GM23248 (cell line): ENCODE measurements around the gene CARD16. TPM values are rescaled to one million over a fixed set of nuclear protein-coding genes. Genes with fewer than 3 reads are reported as not detected.

Experiments used
- DNase-seq: peaks from one replicate; pipeline ENCODE4 v3.0.0-alpha.2; 2015
- H2AFZ ChIP-seq: fragments of 200-600 bp; sonication (generic); 2 replicates; pipeline ENCODE4 v1.6.1; 2016; ENCODE audit warnings: antibody characterized with exemption
- H3F3A ChIP-seq: fragments of 200-600 bp; sonication (generic); 2 replicates; pipeline ENCODE4 v1.6.1; 2016; ENCODE audit warnings: mild to moderate bottlenecking, antibody characterized with exemption, mixed run types; ENCODE audit not compliant: insufficient read depth
- H3K27ac ChIP-seq: fragments of 200-600 bp; sonication (generic); 2 replicates; pipeline ENCODE4 v1.5.1; 2016; ENCODE audit warnings: mild to moderate bottlenecking
- H3K27me3 ChIP-seq: fragments of 200-600 bp; sonication (generic); replicated peaks from 2 replicates; pipeline ENCODE4 v1.6.1; 2016; ENCODE audit warnings: mild to moderate bottlenecking; ENCODE audit not compliant: insufficient read depth
- H3K36me3 ChIP-seq: fragments of 200-600 bp; sonication (generic); 2 replicates; pipeline ENCODE4 v1.6.1; 2016; ENCODE audit warnings: low read depth, mild to moderate bottlenecking
- H3K4me1 ChIP-seq: fragments of 200-600 bp; sonication (generic); 2 replicates; pipeline ENCODE4 v1.6.1; 2016; ENCODE audit warnings: mild to moderate bottlenecking; ENCODE audit not compliant: insufficient read depth
- H3K4me2 ChIP-seq: fragments of 200-600 bp; sonication (generic); one replicate; pipeline ENCODE4 v1.6.1; 2016; ENCODE audit warnings: mild to moderate bottlenecking; ENCODE audit not compliant: unreplicated experiment
- H3K4me3 ChIP-seq: fragments of 200-600 bp; sonication (generic); 2 replicates; pipeline ENCODE4 v1.5.1; 2016; ENCODE audit warnings: mild to moderate bottlenecking
- H3K79me2 ChIP-seq: fragments of 200-600 bp; sonication (generic); 2 replicates; pipeline ENCODE4 v1.6.1; 2016; ENCODE audit warnings: mild to moderate bottlenecking; ENCODE audit not compliant: insufficient read depth
- H3K9ac ChIP-seq: fragments of 200-600 bp; sonication (generic); 2 replicates; pipeline ENCODE4 v1.6.1; 2016; ENCODE audit warnings: mild to moderate bottlenecking
- H3K9me2 ChIP-seq: fragments of 200-600 bp; sonication (generic); 2 replicates; pipeline ENCODE4 v1.6.1; 2016; ENCODE audit warnings: mixed run types, mild to moderate bottlenecking, moderate library complexity; ENCODE audit not compliant: insufficient read depth
- H3K9me3 ChIP-seq: fragments of 200-600 bp; sonication (generic); one replicate; pipeline ENCODE4 v1.6.1; 2017; ENCODE audit warnings: low read depth
- H4K20me1 ChIP-seq: fragments of 200-600 bp; sonication (generic); 2 replicates; pipeline ENCODE4 v1.6.0; 2016; ENCODE audit not compliant: insufficient read depth
- EZH2 ChIP-seq: fragments of 200-600 bp; sonication (generic); IDR thresholded peaks from 2 replicates; pipeline ENCODE4 v1.6.1; 2018; ENCODE audit warnings: antibody characterized with exemption, mild to moderate bottlenecking; ENCODE audit not compliant: insufficient read depth, poor library complexity, severe bottlenecking
- EZH2phosphoT487 ChIP-seq: fragments of 200-600 bp; sonication (generic); IDR thresholded peaks from 2 replicates; pipeline ENCODE4 v1.6.1; 2018; ENCODE audit warnings: antibody characterized with exemption, moderate library complexity, mild to moderate bottlenecking, low read depth; ENCODE audit not compliant: insufficient read depth
- WGBS, 2 experiments: methylation state at CpG; one replicate each; pipeline ENCODE4 v1.1.6; 2015 to 2017; ENCODE audit warnings: low lambda C conversion rate in 2 of 2, low coverage in 1 of 2; ENCODE audit errors: missing lambda C conversion rate in 2 of 2; 5-methylcytosine and 5-hydroxymethylcytosine counted together
- in situ Hi-C: fragments of 300-500 bp; cut with MboI; formaldehyde crosslinking; loops from 2 replicates; pipeline ENCODE4 v1.15.0; 2020
- polyA plus RNA-seq: library from polyadenylated mRNA; unstranded; fragments of >200 nt; fragmentation: Nextera tagmentation; extraction: Ambion mirVana; gene quantifications from 2 replicates; pipeline ENCODE4 v1.2.1, GENCODE V29; 2016
- total RNA-seq: library from RNA; depleted of rRNA; stranded (reverse); fragments of >200 nt; shearing (Covaris generic); gene quantifications from 2 replicates; pipeline ENCODE4 v1.2.3, GENCODE V29; 2014; rRNA removed

CARD16 gene
- total and polyA plus RNA-seq, 2 experiments from 2014 or later: not detected

DNA sequence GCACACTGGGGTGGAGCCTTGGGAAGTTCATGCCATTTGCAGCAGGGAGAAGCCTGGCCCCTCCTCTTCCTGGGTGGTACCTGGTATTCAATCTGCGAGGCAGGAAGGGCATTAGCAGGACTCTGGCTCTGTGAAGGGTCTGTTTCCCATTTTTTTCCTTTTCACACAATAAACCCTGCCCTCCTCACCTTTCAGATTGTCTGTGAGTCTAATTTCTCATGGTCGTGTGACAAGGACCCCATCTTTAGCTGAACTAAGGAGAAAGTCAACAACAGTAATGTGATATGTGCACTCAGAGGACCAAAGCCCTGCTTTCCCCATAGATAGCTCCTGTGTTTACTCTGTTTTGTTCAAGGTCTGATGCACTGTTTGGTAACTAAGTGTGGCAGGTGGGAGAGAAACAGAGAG, 50.1 kb downstream of the CARD16 start:
- no peak overlapping the region for H3K9ac ChIP-seq
- TF ChIP-seq EZH2: no peak
- TF ChIP-seq EZH2phosphoT487: no peak
- DNase-seq: no peak
- H3K4me3 ChIP-seq: no peak overlapping the region
- H3K9me2 ChIP-seq: no peaks in the 10 kb centered on the region
- H2AFZ ChIP-seq: no peak overlapping the region
- no peaks in the 10 kb centered on the region for H4K20me1 ChIP-seq
- no peaks in the 10 kb centered on the region for H3K79me2 ChIP-seq
- H3K36me3 ChIP-seq: no peaks in the 10 kb centered on the region
- H3K9me3 ChIP-seq: no peaks in the 10 kb centered on the region
- no peak overlapping the region for H3K27ac ChIP-seq
- no peak overlapping the region for H3K4me2 ChIP-seq
- no peaks in the 10 kb centered on the region for H3K27me3 ChIP-seq
- 31 to 35% methylated on average over 2 of the region's 2 CpGs for WGBS, 2 experiments
- in situ Hi-C loops: no loop called here
- 0 out of 2 replicates have a peak, but pooled peaks cover 4% of the 10 kb centered on the region for H3F3A ChIP-seq
- H3K4me1 ChIP-seq: no peaks in the 10 kb centered on the region

DNA sequence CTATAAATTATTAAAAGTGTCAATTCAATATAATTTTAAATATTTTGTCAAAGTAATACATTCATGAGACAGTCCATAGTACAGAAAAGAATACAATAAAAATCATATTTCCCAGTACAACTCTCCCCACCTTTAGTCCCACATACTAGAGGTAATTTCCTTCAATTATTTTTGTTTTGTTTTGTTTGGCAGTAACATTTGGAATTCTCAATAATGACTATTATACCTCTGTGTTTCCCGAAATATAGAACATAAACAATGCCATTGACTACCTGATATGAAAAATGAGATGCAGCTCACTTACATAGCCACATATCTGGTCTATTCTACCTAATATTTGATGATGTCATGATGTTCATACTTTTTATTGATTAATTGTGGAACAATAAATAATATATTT, 52.4 kb downstream of the CARD16 start:
- Histone ChIP-seq H2AFZ (no peak overlapping the region), H3K9ac (no peak overlapping the region), H3K9me3 (peaks cover 4% of the 10 kb centered on the region), H3K79me2 (no peaks in the 10 kb centered on the region), H3K9me2 (no peaks in the 10 kb centered on the region), H3K27ac (no peak overlapping the region), H3K4me2 (no peak overlapping the region), H3K4me1 (no peaks in the 10 kb centered on the region), H3K36me3 (no peaks in the 10 kb centered on the region), H3F3A (no peaks in the 10 kb centered on the region), H3K27me3 (no peaks in the 10 kb centered on the region), H4K20me1 (no peaks in the 10 kb centered on the region), H3K4me3 (no peak overlapping the region)
- WGBS, 2 experiments: 52 to 61% methylated on average over 1 of the region's 1 CpG
- no peak for TF ChIP-seq EZH2
- TF ChIP-seq EZH2phosphoT487: no peak
- no peak for DNase-seq
- in situ Hi-C loops: no loop called here

DNA sequence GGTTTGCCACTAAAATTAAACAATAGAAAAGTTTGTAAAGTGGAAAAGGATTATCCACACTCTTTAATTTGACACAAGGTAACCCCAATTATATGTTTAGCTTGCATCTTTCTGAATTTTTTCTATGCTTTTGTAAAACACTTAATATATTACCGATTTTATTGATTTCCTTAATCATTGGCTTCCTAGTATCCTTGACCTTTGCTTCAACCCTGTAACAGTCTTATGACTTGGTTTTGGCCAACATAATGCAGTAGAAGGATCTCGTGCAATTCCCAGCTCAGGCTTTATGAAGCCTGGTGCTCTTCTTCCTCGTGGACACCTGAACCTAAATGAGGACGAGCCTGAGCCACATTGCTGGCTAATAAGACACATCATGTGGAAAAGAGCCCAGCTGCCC, 53.1 kb downstream of the CARD16 start:
- no peaks in the 10 kb centered on the region for H3K9me2 ChIP-seq
- H3K36me3 ChIP-seq: no peaks in the 10 kb centered on the region
- no peak overlapping the region for H2AFZ ChIP-seq
- no peaks in the 10 kb centered on the region for H4K20me1 ChIP-seq
- H3K27me3 ChIP-seq: no peaks in the 10 kb centered on the region
- in situ Hi-C loops: no loop called here
- no peaks in the 10 kb centered on the region for H3K4me1 ChIP-seq
- 69 to 76% methylated on average over 4 of the region's 4 CpGs for WGBS, 2 experiments
- no peak overlapping the region for H3K4me2 ChIP-seq
- no peaks in the 10 kb centered on the region for H3K79me2 ChIP-seq
- H3K27ac ChIP-seq: no peak overlapping the region
- no peak overlapping the region for H3K9ac ChIP-seq
- peaks cover 4% of the 10 kb centered on the region for H3K9me3 ChIP-seq
- H3K4me3 ChIP-seq: no peak overlapping the region
- no peak for TF ChIP-seq EZH2
- TF ChIP-seq EZH2phosphoT487: no peak
- H3F3A ChIP-seq: no peaks in the 10 kb centered on the region
- DNase-seq: no peak

Other genes starting within 250 kb of the CARD16 start
- not detected in 2 replicates for gene CASP12, start 146.9 kb downstream of the CARD16 start, total RNA-seq
- gene CASP12, start 146.9 kb downstream of the CARD16 start, polyA plus RNA-seq: not detected in 2 replicates
- gene CASP4, start 76.8 kb downstream of the CARD16 start, total RNA-seq: 111 and 114 TPM in 2 replicates
- gene CASP4, start 76.8 kb downstream of the CARD16 start, polyA plus RNA-seq: 72.0 and 76.3 TPM in 2 replicates
- gene CASP5, start 22.2 kb downstream of the CARD16 start, total RNA-seq: not detected in 2 replicates
- gene CASP5, start 22.2 kb downstream of the CARD16 start, polyA plus RNA-seq: not detected in 2 replicates
- 2.7 and 5.7 TPM in 2 replicates for gene CASP1, start 10.2 kb downstream of the CARD16 start, total RNA-seq
- 9.7 and 9.9 TPM in 2 replicates for gene CASP1, start 10.2 kb downstream of the CARD16 start, polyA plus RNA-seq
- not detected in 2 replicates for gene CARD18, start 94.4 kb upstream of the CARD16 start, total RNA-seq
- gene CARD18, start 94.4 kb upstream of the CARD16 start, polyA plus RNA-seq: not detected in 2 replicates